Urinary bladder (tissue), 4 donors: ENCODE results near the gene ZFPL1. TPM values are rescaled to one million over a fixed set of nuclear protein-coding genes. Genes with fewer than 3 reads are reported as not detected.
"Not testable (repeated sequence)": the region's sequence is repeated elsewhere in the genome, so short reads cannot be mapped to it uniquely, and the experiment has no call there.

ENCODE experiments used
- DNase-seq: peaks from one replicate; pipeline ENCODE4 v3.0.0-alpha.2; 2015; ENCODE audit errors: extremely low spot score
- H3K27ac ChIP-seq: one replicate; pipeline ENCODE4 v1.5.1; 2013; ENCODE audit warnings: low read depth, mild to moderate bottlenecking, moderate library complexity
- H3K36me3 ChIP-seq: one replicate; pipeline ENCODE4 v1.6.1; 2013; ENCODE audit warnings: mild to moderate bottlenecking, moderate library complexity; ENCODE audit not compliant: insufficient read depth
- H3K4me1 ChIP-seq: one replicate; pipeline ENCODE4 v1.6.1; 2013; ENCODE audit warnings: mild to moderate bottlenecking, moderate library complexity; ENCODE audit not compliant: insufficient read depth
- H3K4me3 ChIP-seq: one replicate; pipeline ENCODE4 v1.5.1; 2013; ENCODE audit warnings: low read depth, low read length
- WGBS: extraction: QIAGEN DNeasy Blood & Tissue Kit; methylation state at CpG from one replicate; pipeline ENCODE4 v1.1.7; 2013; 5-methylcytosine and 5-hydroxymethylcytosine counted together
- polyA plus RNA-seq: library from polyadenylated mRNA; stranded (reverse); fragments of 200-250 nt; gene quantifications from one replicate; pipeline ENCODE4 v1.2.3, GENCODE V29; 2013
- total RNA-seq: library from RNA; depleted of rRNA; stranded (reverse); fragments of >200 nt; gene quantifications from one replicate; pipeline ENCODE4 v1.2.3, GENCODE V29; 2014
- donor health status: healthy with polysubstance abuse.
- donor health status: healthy.

Gene ZFPL1
- total and polyA plus RNA-seq, 2 donors: 14.6 to 50.8 TPM

GRCh38 chr11:65117206-65118096 lies 33.4 kb downstream of the ZFPL1 start, which contains the start of gene ZNHIT2:
Gene ZNHIT2, minus strand, starts transcription at chr11:65117701. Its CDS starts 48 bp downstream, at chr11:65117653.
- WGBS: under 1% methylated on average over 89 of the region's 89 CpGs
- peak within 1 kb of the TSS; percentile 3 for H3K27ac ChIP-seq
- H3K4me1 ChIP-seq: no peaks in the 10 kb centered on the region
- peak within 1 kb of the TSS; percentile 79 for H3K4me3 ChIP-seq
- H3K36me3 ChIP-seq: no peaks in the 10 kb centered on the region
- DNase-seq: peak; percentile 98

GRCh38 chr11:65118097-65118837 lies 34.2 kb downstream of the ZFPL1 start:
- H3K4me3 ChIP-seq: no peak overlapping the region
- H3K27ac ChIP-seq: no peak overlapping the region
- H3K4me1 ChIP-seq: no peaks in the 10 kb centered on the region
- H3K36me3 ChIP-seq: no peaks in the 10 kb centered on the region
- no peak for DNase-seq
- WGBS: 81% methylated on average over 18 of the region's 18 CpGs

GRCh38 chr11:65118891-65119669 lies 35.1 kb downstream of the ZFPL1 start:
- DNase-seq, H3K4me3 ChIP-seq, H3K4me1 ChIP-seq, H3K36me3 ChIP-seq, H3K27ac ChIP-seq: not testable (repeated sequence)
- WGBS: 89% methylated on average over 18 of the region's 18 CpGs

DNA sequence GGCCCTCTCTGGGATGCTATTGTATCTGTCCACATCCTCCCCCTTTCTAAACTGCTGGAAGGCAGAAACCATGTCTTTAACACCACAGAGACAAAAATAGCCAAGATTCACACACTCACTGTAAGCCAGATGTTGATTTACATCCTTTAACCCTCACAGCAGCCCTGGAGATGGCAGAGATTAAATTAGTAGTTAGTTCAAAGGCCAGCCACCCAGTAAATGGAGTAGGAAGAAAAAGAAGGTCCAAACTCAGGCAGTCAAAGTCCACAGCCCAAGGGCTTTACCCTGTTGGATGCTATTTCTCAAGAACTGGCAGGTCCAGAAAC lies 35.6 kb downstream of the ZFPL1 start:
- H3K4me3 ChIP-seq: no peak overlapping the region
- no peaks in the 10 kb centered on the region for H3K4me1 ChIP-seq
- no peaks in the 10 kb centered on the region for H3K36me3 ChIP-seq
- DNase-seq: no peak
- no peak overlapping the region for H3K27ac ChIP-seq

- 92% methylated on average over 3 of the region's 3 CpGs for WGBS
- H3K36me3 ChIP-seq: no peaks in the 10 kb centered on the region
- no peak for DNase-seq
- H3K4me3 ChIP-seq: peak overlapping the region; percentile 71
- H3K27ac ChIP-seq: no peak overlapping the region
- no peaks in the 10 kb centered on the region for H3K4me1 ChIP-seq
These were observed 36.8 kb downstream of the ZFPL1 start for GRCh38 chr11:65120831-65121230.

DNA sequence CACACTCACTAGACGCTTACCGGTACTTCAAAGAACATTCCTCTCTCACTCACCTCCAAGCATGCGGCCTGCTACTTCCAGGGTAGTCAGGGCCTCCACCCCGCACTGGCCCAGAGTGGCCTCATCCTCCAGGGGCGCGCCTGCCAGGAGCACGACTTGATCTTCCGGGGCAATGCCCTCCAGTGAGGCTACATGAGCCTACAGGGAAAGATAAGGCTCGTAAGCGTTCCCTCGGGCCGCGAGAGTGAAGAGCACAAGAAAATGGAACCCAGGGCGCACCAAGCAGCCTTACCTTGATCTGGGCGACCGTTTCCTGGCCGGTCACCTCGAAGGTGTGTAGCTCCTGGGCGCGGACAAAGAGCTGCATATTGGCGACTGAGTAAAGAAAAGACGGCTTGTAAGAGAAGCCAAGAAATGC lies 37.4 kb downstream of the ZFPL1 start:
- H3K27ac ChIP-seq: peak overlapping the region; percentile 91
- H3K36me3 ChIP-seq: no peaks in the 10 kb centered on the region
- no peak for DNase-seq
- H3K4me1 ChIP-seq: no peaks in the 10 kb centered on the region
- H3K4me3 ChIP-seq: peak overlapping the region; percentile 71
- 2% methylated on average over 22 of the region's 22 CpGs for WGBS

- Histone ChIP-seq H3K4me3 (peak within 1 kb of the TSS; percentile 71), H3K36me3 (no peaks in the 10 kb centered on the region), H3K27ac (peak within 1 kb of the TSS; percentile 91), H3K4me1 (no peaks in the 10 kb centered on the region)
- WGBS: under 1% methylated on average over 64 of the region's 64 CpGs
- peak; percentile 88 for DNase-seq
These were observed 38.1 kb downstream of the ZFPL1 start, which contains the start of the genes FAU and MRPL49 for GRCh38 chr11:65121865-65122696. Gene FAU, minus strand, starts transcription at chr11:65122134. Its CDS starts 321 bp downstream, at chr11:65121813. Gene MRPL49, plus strand, starts transcription at chr11:65122321. Its CDS starts 26 bp downstream, at chr11:65122347.

DNA sequence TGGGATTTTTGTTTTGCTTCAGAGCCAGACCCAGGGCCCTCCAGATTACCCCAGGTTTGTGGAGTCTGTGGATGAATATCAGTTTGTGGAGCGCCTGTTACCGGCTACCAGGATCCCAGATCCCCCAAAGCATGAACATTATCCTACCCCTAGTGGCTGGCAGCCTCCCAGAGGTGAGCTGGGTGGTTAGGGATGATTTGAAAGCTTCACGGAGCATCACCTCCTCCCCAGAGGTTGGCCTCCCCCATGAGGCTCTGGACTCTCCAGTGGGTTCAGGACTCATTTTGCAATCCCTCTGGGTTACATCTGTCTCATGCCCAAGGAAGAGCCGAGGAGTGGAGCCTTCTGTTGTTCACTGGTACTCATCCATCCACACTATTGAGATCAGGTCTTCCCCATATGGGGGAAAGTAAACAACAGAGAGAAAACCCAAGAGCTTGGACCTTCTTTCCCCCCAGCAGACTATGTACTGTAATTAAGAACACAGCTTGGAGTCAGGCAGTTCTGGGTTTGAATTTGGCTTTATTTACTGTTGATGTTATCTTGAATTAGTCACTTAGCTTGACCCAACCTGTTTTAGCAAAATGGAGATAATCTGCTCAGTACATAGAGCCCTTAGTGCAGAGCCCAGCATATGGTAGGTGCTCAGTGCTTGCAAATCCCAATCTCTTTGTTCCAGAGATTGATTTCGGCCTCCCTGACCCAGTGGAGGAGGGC lies 40.6 kb downstream of the ZFPL1 start:
- no peaks in the 10 kb centered on the region for H3K4me1 ChIP-seq

GRCh38 chr11:65125197-65126056 lies 41.4 kb downstream of the ZFPL1 start:
- WGBS: 89% methylated on average over 12 of the region's 12 CpGs
- no peak for DNase-seq
- Histone ChIP-seq H3K4me1 (no peaks in the 10 kb centered on the region), H3K27ac (no peak overlapping the region), H3K36me3 (peaks cover 7% of the 10 kb centered on the region), H3K4me3 (no peak overlapping the region)

More for the DNA sequence above, 40.6 kb downstream of the ZFPL1 start:
- Histone ChIP-seq H3K27ac (no peak overlapping the region), H3K36me3 (peaks cover 3% of the 10 kb centered on the region), H3K4me3 (no peak overlapping the region)
- WGBS: 89% methylated on average over 5 of the region's 5 CpGs
- no peak for DNase-seq

DNA sequence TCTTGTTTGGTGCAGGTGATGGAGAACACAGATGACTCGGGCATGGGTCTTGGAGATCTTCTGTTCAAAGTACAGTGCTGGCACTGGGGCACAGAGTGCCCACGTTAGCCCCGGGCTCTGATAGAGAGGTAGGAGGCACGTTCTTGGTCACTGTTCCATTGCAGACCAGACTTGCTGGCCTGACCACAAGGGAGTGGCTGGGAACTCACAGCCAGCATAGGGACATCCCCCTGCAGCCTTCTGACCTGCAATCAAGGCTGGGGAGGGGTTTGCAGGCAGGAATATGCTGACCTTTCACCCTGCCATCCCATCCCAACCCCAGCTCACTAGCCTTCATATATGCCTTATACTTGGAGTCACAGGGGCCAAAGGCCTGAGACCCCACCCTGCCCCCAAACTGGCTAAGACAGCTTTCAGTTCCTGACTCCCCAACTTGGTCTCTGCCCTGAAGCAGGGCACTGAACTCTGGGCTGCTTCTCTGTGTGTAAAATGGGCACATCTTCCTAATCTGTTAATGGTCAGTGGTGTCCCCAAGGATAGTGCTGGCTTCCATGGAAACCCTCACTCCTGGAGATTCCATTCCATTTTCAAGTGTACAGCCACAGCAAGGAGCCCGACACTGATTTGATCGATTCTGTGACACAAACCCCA lies 42.7 kb downstream of the ZFPL1 start:
- DNase-seq: no peak
- no peaks in the 10 kb centered on the region for H3K4me1 ChIP-seq
- no peak overlapping the region for H3K4me3 ChIP-seq
- no peak overlapping the region for H3K27ac ChIP-seq
- WGBS: 75% methylated on average over 6 of the region's 6 CpGs
- H3K36me3 ChIP-seq: peaks cover 11% of the 10 kb centered on the region

DNA sequence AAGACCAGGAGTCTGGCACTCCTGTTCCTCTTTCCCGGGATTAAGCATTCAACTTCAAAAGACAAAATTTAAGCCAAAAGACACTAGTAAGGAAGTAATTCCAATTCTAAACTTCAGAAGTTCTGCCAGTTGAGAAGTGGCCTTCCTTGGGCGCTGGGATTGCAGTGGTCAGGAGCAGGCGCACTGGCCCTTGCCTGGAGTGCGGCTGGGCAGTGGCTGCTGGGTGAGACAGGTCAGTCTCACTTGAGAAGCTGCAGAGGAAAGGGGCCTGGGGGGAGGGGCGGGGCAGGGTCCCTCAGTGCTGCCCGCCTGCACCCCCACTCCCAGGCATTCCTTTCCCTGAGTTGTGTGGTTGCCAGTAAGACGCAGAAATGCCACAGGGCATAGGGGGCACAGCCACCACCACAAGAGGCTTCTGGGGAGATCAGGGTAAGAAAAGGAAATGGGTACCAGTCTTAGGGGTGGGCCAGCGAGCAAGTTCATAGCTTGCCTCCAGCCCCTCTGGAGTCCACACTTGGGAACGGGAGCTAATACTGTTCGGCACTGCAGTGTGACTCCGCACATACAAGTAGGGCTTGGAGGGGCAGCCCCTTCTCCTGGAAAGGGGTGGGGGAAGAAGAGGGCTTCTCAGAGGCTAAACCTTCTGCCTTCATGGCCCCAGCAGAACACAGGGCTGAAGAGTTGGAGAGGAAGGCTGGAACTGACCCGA lies 43.6 kb downstream of the ZFPL1 start:
- no peaks in the 10 kb centered on the region for H3K4me1 ChIP-seq
- H3K27ac ChIP-seq: no peak overlapping the region
- DNase-seq: no peak
- peaks cover 11% of the 10 kb centered on the region for H3K36me3 ChIP-seq
- H3K4me3 ChIP-seq: no peak overlapping the region
- WGBS: 77% methylated on average over 12 of the region's 12 CpGs
